ENCODE results near the gene NETO2. TPM values are rescaled to one million over a fixed set of nuclear protein-coding genes. Genes with fewer than 3 reads are reported as not detected.
"Not testable (repeated sequence)": the region's sequence is repeated elsewhere in the genome, so short reads cannot be mapped to it uniquely, and the experiment has no call there.

NETO2 gene
- polyA plus RNA-seq, 2 donors, result 3.0 to 5.0 TPM

GRCh38 chr16:47156680-47157215, 13.0 kb upstream of the NETO2 start:
- 90 to 93% methylated on average over 3 of the region's 3 CpGs for WGBS, 2 donors
- peaks cover 0 to 2% of the 10 kb centered on the region in 2 donors for H3K9me3 ChIP-seq (ENCODE audit: control insufficient read depth in 2 of 2, insufficient read depth in 1 of 2, low read depth in 1 of 2, low read length in 1 of 2)
- no peaks in the 10 kb centered on the region for H3K4me1 ChIP-seq (ENCODE audit: control insufficient read depth in 2 of 2, insufficient read depth in 2 of 2, low read length in 1 of 2)
- H3K36me3 ChIP-seq (ENCODE audit: control insufficient read depth in 2 of 2, insufficient read depth in 2 of 2, low read length in 1 of 2), result peaks cover 0 to 2% of the 10 kb centered on the region in 2 donors
- no peak overlapping the region for H3K4me3 ChIP-seq (ENCODE audit: low read depth in 1 of 2, low read length in 2 of 2)
- no peak overlapping the region for H3K27ac ChIP-seq (ENCODE audit: low read depth in 2 of 2, low read length in 1 of 2)
- H3K27me3 ChIP-seq (ENCODE audit: control insufficient read depth in 1 of 2, insufficient read depth in 2 of 2, low read length in 2 of 2), result no peaks in the 10 kb centered on the region

GRCh38 chr16:47152501-47152900, 8.8 kb upstream of the NETO2 start:
- H3K27ac ChIP-seq (ENCODE audit: low read depth in 2 of 2, low read length in 1 of 2); H3K4me1 ChIP-seq (ENCODE audit: control insufficient read depth in 2 of 2, insufficient read depth in 2 of 2, low read length in 1 of 2); H3K4me3 ChIP-seq (ENCODE audit: low read depth in 1 of 2, low read length in 2 of 2); H3K27me3 ChIP-seq (ENCODE audit: control insufficient read depth in 1 of 2, insufficient read depth in 2 of 2, low read length in 2 of 2); H3K9me3 ChIP-seq (ENCODE audit: control insufficient read depth in 2 of 2, insufficient read depth in 1 of 2, low read depth in 1 of 2, low read length in 1 of 2); H3K36me3 ChIP-seq (ENCODE audit: control insufficient read depth in 2 of 2, insufficient read depth in 2 of 2, low read length in 1 of 2): not testable (repeated sequence)
- WGBS, 2 donors, result 93 to 98% methylated on average over 9 of the region's 9 CpGs

- H3K4me1 ChIP-seq (ENCODE audit: control insufficient read depth in 2 of 2, insufficient read depth in 2 of 2, low read length in 1 of 2), result no peaks in the 10 kb centered on the region
- WGBS, 2 donors, result 93 to 97% methylated on average over 3 of the region's 3 CpGs
- no peaks in the 10 kb centered on the region for H3K36me3 ChIP-seq (ENCODE audit: control insufficient read depth in 2 of 2, insufficient read depth in 2 of 2, low read length in 1 of 2)
- peaks cover 0 to 2% of the 10 kb centered on the region in 2 donors for H3K9me3 ChIP-seq (ENCODE audit: control insufficient read depth in 2 of 2, insufficient read depth in 1 of 2, low read depth in 1 of 2, low read length in 1 of 2)
- H3K27ac ChIP-seq (ENCODE audit: low read depth in 2 of 2, low read length in 1 of 2), result no peak overlapping the region
- H3K27me3 ChIP-seq (ENCODE audit: control insufficient read depth in 1 of 2, insufficient read depth in 2 of 2, low read length in 2 of 2), result no peaks in the 10 kb centered on the region
- H3K4me3 ChIP-seq (ENCODE audit: low read depth in 1 of 2, low read length in 2 of 2), result no peak overlapping the region
Measured at GRCh38 chr16:47150067-47150466, 6.3 kb upstream of the NETO2 start.

- H3K27ac ChIP-seq (ENCODE audit: low read depth in 2 of 2, low read length in 1 of 2), result no peak overlapping the region
- H3K27me3 ChIP-seq (ENCODE audit: control insufficient read depth in 1 of 2, insufficient read depth in 2 of 2, low read length in 2 of 2), result no peaks in the 10 kb centered on the region
- 13 to 15% methylated on average over 10 of the region's 10 CpGs for WGBS, 2 donors
- H3K36me3 ChIP-seq (ENCODE audit: control insufficient read depth in 2 of 2, insufficient read depth in 2 of 2, low read length in 1 of 2), result no peaks in the 10 kb centered on the region
- peaks cover 0 to 5% of the 10 kb centered on the region in 2 donors for H3K4me1 ChIP-seq (ENCODE audit: control insufficient read depth in 2 of 2, insufficient read depth in 2 of 2, low read length in 1 of 2)
- peaks cover 0 to 3% of the 10 kb centered on the region in 2 donors for H3K9me3 ChIP-seq (ENCODE audit: control insufficient read depth in 2 of 2, insufficient read depth in 1 of 2, low read depth in 1 of 2, low read length in 1 of 2)
- H3K4me3 ChIP-seq (ENCODE audit: low read depth in 1 of 2, low read length in 2 of 2), result peak overlapping the region; percentile 60 to 66
Measured at GRCh38 chr16:47144559-47144877, 773 bp upstream of the NETO2 start.

GRCh38 chr16:47142821-47143676, 696 bp downstream of the NETO2 start:
- WGBS, 2 donors, result 1% methylated on average over 60 to 111 of the region's 111 CpGs
- Histone ChIP-seq H3K4me1 (ENCODE audit: control insufficient read depth in 2 of 2, insufficient read depth in 2 of 2, low read length in 1 of 2) (peaks cover 0 to 5% of the 10 kb centered on the region in 2 donors), H3K27ac (ENCODE audit: low read depth in 2 of 2, low read length in 1 of 2) (peak overlapping the region; percentile 26 to 36), H3K27me3 (ENCODE audit: control insufficient read depth in 1 of 2, insufficient read depth in 2 of 2, low read length in 2 of 2) (no peaks in the 10 kb centered on the region), H3K4me3 (ENCODE audit: low read depth in 1 of 2, low read length in 2 of 2) (peak overlapping the region; percentile 60 to 66), H3K36me3 (ENCODE audit: control insufficient read depth in 2 of 2, insufficient read depth in 2 of 2, low read length in 1 of 2) (no peaks in the 10 kb centered on the region), H3K9me3 (ENCODE audit: control insufficient read depth in 2 of 2, insufficient read depth in 1 of 2, low read depth in 1 of 2, low read length in 1 of 2) (peaks cover 0 to 3% of the 10 kb centered on the region in 2 donors)

GRCh38 chr16:47142486-47142820, 1.3 kb downstream of the NETO2 start:
- no peaks in the 10 kb centered on the region for H3K36me3 ChIP-seq (ENCODE audit: control insufficient read depth in 2 of 2, insufficient read depth in 2 of 2, low read length in 1 of 2)
- WGBS, 2 donors, result 1% methylated on average over 8 of the region's 8 CpGs
- H3K9me3 ChIP-seq (ENCODE audit: control insufficient read depth in 2 of 2, insufficient read depth in 1 of 2, low read depth in 1 of 2, low read length in 1 of 2), result peaks cover 0 to 3% of the 10 kb centered on the region in 2 donors
- H3K27me3 ChIP-seq (ENCODE audit: control insufficient read depth in 1 of 2, insufficient read depth in 2 of 2, low read length in 2 of 2), result no peaks in the 10 kb centered on the region
- H3K4me1 ChIP-seq (ENCODE audit: control insufficient read depth in 2 of 2, insufficient read depth in 2 of 2, low read length in 1 of 2), result peaks cover 0 to 5% of the 10 kb centered on the region in 2 donors
- H3K4me3 ChIP-seq (ENCODE audit: low read depth in 1 of 2, low read length in 2 of 2), result peak overlapping the region in 1 of 2 donors; percentile 66
- no peak overlapping the region for H3K27ac ChIP-seq (ENCODE audit: low read depth in 2 of 2, low read length in 1 of 2)

- Histone ChIP-seq H3K4me3 (ENCODE audit: low read depth in 1 of 2, low read length in 2 of 2) (peak overlapping the region; percentile 46 to 66), H3K27ac (ENCODE audit: low read depth in 2 of 2, low read length in 1 of 2) (no peak overlapping the region)
Measured at GRCh38 chr16:47141773-47142485, 1.8 kb downstream of the NETO2 start.

GRCh38 chr16:47140686-47141085, 3.1 kb downstream of the NETO2 start:
- no peaks in the 10 kb centered on the region for H3K36me3 ChIP-seq (ENCODE audit: control insufficient read depth in 2 of 2, insufficient read depth in 2 of 2, low read length in 1 of 2)
- H3K4me3 ChIP-seq (ENCODE audit: low read depth in 1 of 2, low read length in 2 of 2), result no peak overlapping the region
- H3K27me3 ChIP-seq (ENCODE audit: control insufficient read depth in 1 of 2, insufficient read depth in 2 of 2, low read length in 2 of 2), result no peaks in the 10 kb centered on the region
- 46 to 60% methylated on average over 4 of the region's 4 CpGs for WGBS, 2 donors
- H3K4me1 ChIP-seq (ENCODE audit: control insufficient read depth in 2 of 2, insufficient read depth in 2 of 2, low read length in 1 of 2), result peaks cover 0 to 5% of the 10 kb centered on the region in 2 donors
- no peak overlapping the region for H3K27ac ChIP-seq (ENCODE audit: low read depth in 2 of 2, low read length in 1 of 2)
- peaks cover 0 to 3% of the 10 kb centered on the region in 2 donors for H3K9me3 ChIP-seq (ENCODE audit: control insufficient read depth in 2 of 2, insufficient read depth in 1 of 2, low read depth in 1 of 2, low read length in 1 of 2)

More at GRCh38 chr16:47141773-47142485, 1.8 kb downstream of the NETO2 start:
- no peaks in the 10 kb centered on the region for H3K36me3 ChIP-seq (ENCODE audit: control insufficient read depth in 2 of 2, insufficient read depth in 2 of 2, low read length in 1 of 2)
- peaks cover 0 to 5% of the 10 kb centered on the region in 2 donors for H3K4me1 ChIP-seq (ENCODE audit: control insufficient read depth in 2 of 2, insufficient read depth in 2 of 2, low read length in 1 of 2)
- H3K27me3 ChIP-seq (ENCODE audit: control insufficient read depth in 1 of 2, insufficient read depth in 2 of 2, low read length in 2 of 2), result no peaks in the 10 kb centered on the region
- 1 to 2% methylated on average over 26 of the region's 26 CpGs for WGBS, 2 donors
- peaks cover 0 to 3% of the 10 kb centered on the region in 2 donors for H3K9me3 ChIP-seq (ENCODE audit: control insufficient read depth in 2 of 2, insufficient read depth in 1 of 2, low read depth in 1 of 2, low read length in 1 of 2)

GRCh38 chr16:47139561-47140185, 4.1 kb downstream of the NETO2 start:
- Histone ChIP-seq H3K9me3 (ENCODE audit: control insufficient read depth in 2 of 2, insufficient read depth in 1 of 2, low read depth in 1 of 2, low read length in 1 of 2) (peaks cover 0 to 3% of the 10 kb centered on the region in 2 donors), H3K4me1 (ENCODE audit: control insufficient read depth in 2 of 2, insufficient read depth in 2 of 2, low read length in 1 of 2) (peaks cover 0 to 5% of the 10 kb centered on the region in 2 donors), H3K36me3 (ENCODE audit: control insufficient read depth in 2 of 2, insufficient read depth in 2 of 2, low read length in 1 of 2) (no peaks in the 10 kb centered on the region), H3K27ac (ENCODE audit: low read depth in 2 of 2, low read length in 1 of 2) (no peak overlapping the region), H3K27me3 (ENCODE audit: control insufficient read depth in 1 of 2, insufficient read depth in 2 of 2, low read length in 2 of 2) (no peaks in the 10 kb centered on the region), H3K4me3 (ENCODE audit: low read depth in 1 of 2, low read length in 2 of 2) (no peak overlapping the region)
- 56 to 57% methylated on average over 3 of the region's 3 CpGs for WGBS, 2 donors

Data from esophagus (tissue), 2 donors.